Colonic mucosa (tissue), 4 donors: Measurements from ENCODE around the gene PKP1. TPM values are rescaled to one million over a fixed set of nuclear protein-coding genes. Genes with fewer than 3 reads are reported as not detected.

Experiments
- DNase-seq: peaks from one replicate; pipeline ENCODE4 v3.0.0-alpha.2; 2020
- H3K27ac ChIP-seq: fragments of 200-600 bp; one replicate; pipeline ENCODE4 v1.8.0; 2021
- H3K27me3 ChIP-seq: fragments of 200-600 bp; one replicate; pipeline ENCODE4 v1.8.0; 2021
- H3K36me3 ChIP-seq: fragments of 200-600 bp; one replicate; pipeline ENCODE4 v1.8.0; 2021
- H3K4me1 ChIP-seq: fragments of 200-600 bp; one replicate; pipeline ENCODE4 v1.8.0; 2021; ENCODE audit warnings: mild to moderate bottlenecking
- H3K4me3 ChIP-seq: fragments of 200-600 bp; one replicate; pipeline ENCODE4 v1.8.0; 2021
- H3K9ac ChIP-seq, 2 donors: one replicate each; pipeline ENCODE4 v1.7.0; 2013; ENCODE audit warnings: control low read depth in 2 of 2, low read depth in 2 of 2, low read length in 2 of 2
- H3K9me3 ChIP-seq: fragments of 200-600 bp; one replicate; pipeline ENCODE4 v1.8.0; 2021
- intact Hi-C: fragments of 100-400 bp; cut with DNase I; formaldehyde crosslinking; loops from one replicate; pipeline ENCODE4 v1.14.1; 2022
- total RNA-seq, 2 donors: library from RNA; stranded (reverse); fragmentation: NEBNext Ultra II Directional in 1 of 2; extraction: Animal tissue kit (Norgen Biotek cat#: 25700) in 1 of 2; gene quantifications; one replicate each; pipeline ENCODE4 v1.2.1, GENCODE V29; 2021
- TF ChIP-seq, protein P1 (sequence below): fragments of 200-600 bp; IDR thresholded peaks from one replicate; pipeline ENCODE4 v1.8.0; 2022; ENCODE audit warnings: antibody characterized with exemption, mild to moderate bottlenecking
- donor health status: healthy.
- donor health status: DM: no; HTN: no; CAD: no.
- donor health status: DM: no; HTN: no; CAD: no.

The PKP1 gene
- total RNA-seq, 2 donors from 2014 or later, result 0.54 to 0.74 TPM

DNA sequence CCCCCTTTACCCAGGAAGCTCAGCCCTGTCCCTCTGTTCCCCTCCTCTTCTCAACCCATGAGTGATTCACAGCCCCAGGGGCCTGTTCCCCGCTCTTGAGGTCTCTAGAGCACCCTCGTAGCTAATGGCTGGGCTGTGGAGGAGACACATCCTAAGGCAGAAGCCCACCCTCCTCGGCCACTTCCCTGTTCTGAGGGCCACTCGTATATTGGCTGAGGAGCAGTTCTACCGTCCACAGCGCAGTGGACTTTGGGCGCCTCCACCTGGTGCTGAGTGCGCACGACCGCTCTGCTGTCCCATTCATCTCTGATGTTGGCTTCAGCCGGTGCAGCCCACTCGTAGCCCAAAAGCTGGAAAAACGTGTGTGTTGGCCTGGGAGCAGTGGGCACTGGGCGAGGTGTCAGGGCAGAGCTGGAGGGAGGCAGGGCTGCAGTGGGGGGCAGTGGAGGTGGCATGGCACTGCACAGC, 24.5 kb upstream of the PKP1 start:
- intact Hi-C loops, result no loop called here
- DNase-seq, result no peak
- H3K4me1 ChIP-seq, result peaks cover 3% of the 10 kb centered on the region
- H3K4me3 ChIP-seq, result no peak overlapping the region
- H3K27me3 ChIP-seq, result no peaks in the 10 kb centered on the region
- H3K9ac ChIP-seq, result no peak overlapping the region
- H3K36me3 ChIP-seq, result no peaks in the 10 kb centered on the region
- no peaks in the 10 kb centered on the region for H3K9me3 ChIP-seq
- no peak overlapping the region for H3K27ac ChIP-seq
- TF ChIP-seq, protein P1, sequence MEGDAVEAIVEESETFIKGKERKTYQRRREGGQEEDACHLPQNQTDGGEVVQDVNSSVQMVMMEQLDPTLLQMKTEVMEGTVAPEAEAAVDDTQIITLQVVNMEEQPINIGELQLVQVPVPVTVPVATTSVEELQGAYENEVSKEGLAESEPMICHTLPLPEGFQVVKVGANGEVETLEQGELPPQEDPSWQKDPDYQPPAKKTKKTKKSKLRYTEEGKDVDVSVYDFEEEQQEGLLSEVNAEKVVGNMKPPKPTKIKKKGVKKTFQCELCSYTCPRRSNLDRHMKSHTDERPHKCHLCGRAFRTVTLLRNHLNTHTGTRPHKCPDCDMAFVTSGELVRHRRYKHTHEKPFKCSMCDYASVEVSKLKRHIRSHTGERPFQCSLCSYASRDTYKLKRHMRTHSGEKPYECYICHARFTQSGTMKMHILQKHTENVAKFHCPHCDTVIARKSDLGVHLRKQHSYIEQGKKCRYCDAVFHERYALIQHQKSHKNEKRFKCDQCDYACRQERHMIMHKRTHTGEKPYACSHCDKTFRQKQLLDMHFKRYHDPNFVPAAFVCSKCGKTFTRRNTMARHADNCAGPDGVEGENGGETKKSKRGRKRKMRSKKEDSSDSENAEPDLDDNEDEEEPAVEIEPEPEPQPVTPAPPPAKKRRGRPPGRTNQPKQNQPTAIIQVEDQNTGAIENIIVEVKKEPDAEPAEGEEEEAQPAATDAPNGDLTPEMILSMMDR, result no peak

DNA sequence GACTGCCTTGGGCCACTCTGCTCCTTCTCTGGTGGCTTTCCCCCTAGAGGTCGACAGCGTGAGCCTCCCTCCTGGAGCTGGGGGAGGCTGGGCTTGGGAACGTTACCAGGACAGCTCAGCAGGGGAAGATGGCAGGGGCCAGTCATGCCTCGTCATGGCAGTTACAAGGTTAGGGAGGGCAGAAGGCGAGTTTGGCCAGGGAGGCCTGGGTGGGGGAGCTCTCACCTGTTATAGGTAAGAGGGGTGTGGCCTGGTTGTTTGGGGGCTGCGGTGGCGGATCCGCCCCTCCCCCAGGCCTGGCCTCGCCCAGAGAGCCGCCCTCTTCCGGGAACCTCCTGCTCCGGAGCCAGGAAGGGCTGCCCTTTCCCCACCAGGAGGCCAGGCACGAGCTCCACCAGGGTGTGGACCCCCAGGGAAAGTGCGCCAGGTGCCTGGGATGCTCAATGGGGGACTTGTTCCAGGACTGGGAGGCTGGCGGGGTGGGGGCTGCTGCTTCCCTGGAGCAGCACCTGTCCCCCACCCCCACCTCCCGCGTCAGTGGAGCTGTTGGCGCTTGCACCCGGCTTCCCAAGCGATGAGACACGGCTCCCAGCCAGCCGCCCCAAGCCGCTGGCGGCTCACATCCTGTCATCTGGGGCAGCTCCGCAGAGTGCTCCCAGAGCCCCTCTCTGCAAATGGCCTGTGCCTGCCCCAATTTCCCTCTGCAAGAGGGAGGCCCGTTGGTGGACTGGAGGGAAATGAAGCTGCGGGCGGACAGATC, 23.6 kb upstream of the PKP1 start:
- H3K4me3 ChIP-seq, result peak overlapping the region; percentile 17
- intact Hi-C loops, result no loop called here
- TF ChIP-seq, protein P1, result no peak
- no peaks in the 10 kb centered on the region for H3K9me3 ChIP-seq
- peak overlapping the region; percentile 3 for H3K27ac ChIP-seq
- no peaks in the 10 kb centered on the region for H3K27me3 ChIP-seq
- H3K9ac ChIP-seq, result peak overlapping the region in 1 of 2 donors; percentile 12
- no peaks in the 10 kb centered on the region for H3K36me3 ChIP-seq
- H3K4me1 ChIP-seq, result peaks cover 3% of the 10 kb centered on the region
- peak; percentile 53 for DNase-seq

DNA sequence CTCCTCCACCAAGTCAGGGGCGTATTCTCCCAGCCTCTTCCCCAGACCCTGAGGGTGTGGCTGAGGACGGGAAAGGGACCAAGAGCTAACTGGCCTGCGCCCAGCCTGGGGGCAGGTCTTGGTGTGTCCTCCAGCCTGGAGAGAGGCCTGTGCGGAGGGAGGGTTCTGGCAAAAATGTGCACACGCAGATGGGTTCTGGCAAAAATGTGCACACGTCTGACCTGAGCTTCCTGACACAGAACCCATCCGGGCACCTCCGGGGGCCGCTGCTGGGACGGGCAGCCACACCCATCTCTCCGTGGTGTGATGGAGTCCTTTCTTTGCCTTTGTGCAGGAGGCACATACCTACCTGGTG, 23.1 kb upstream of the PKP1 start:
- DNase-seq, result no peak
- TF ChIP-seq, protein P1, result no peak
- H3K4me3 ChIP-seq, result peak overlapping the region; percentile 17
- H3K4me1 ChIP-seq, result peaks cover 3% of the 10 kb centered on the region
- intact Hi-C loops, result no loop called here
- H3K27ac ChIP-seq, result peak overlapping the region; percentile 3
- H3K27me3 ChIP-seq, result no peaks in the 10 kb centered on the region
- H3K9ac ChIP-seq, result no peak overlapping the region
- no peaks in the 10 kb centered on the region for H3K9me3 ChIP-seq
- H3K36me3 ChIP-seq, result no peaks in the 10 kb centered on the region

DNA sequence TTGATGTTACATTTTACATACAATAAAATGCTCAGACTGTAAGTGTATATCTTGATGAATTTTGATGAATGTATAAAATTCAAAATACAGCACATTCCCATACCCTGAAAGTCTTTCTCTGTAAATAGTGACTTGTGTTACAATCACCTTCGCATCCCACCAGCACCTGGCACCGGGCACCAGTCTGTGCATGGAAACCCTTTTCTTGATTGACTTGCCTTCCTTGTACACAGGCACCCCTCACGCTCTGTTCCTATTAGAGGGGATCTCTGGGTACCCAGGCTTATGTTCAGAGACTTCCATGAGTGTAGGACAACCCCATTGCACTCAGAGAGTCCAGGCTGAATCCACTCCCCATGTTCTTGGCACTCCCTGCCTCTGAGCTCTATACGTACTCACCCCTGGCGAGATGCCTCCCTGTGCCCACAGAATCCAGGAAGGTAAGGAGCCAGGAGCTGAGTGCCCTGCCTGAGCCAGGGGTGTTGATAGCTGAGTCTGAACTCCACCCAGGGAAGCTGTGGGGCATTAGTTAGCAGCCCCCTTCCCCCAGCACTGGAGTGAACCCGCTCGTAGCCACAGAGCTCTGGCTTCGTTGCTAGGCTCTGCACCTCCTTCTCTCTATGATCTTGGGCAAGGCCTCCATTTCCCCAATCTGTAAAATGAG, 22.5 kb upstream of the PKP1 start:
- intact Hi-C loops, result no loop called here
- Histone ChIP-seq H3K9ac (no peak overlapping the region), H3K4me1 (peaks cover 3% of the 10 kb centered on the region), H3K27me3 (no peaks in the 10 kb centered on the region), H3K9me3 (no peaks in the 10 kb centered on the region), H3K36me3 (no peaks in the 10 kb centered on the region), H3K27ac (no peak overlapping the region), H3K4me3 (no peak overlapping the region)
- no peak for DNase-seq
- TF ChIP-seq, protein P1, result no peak

DNA sequence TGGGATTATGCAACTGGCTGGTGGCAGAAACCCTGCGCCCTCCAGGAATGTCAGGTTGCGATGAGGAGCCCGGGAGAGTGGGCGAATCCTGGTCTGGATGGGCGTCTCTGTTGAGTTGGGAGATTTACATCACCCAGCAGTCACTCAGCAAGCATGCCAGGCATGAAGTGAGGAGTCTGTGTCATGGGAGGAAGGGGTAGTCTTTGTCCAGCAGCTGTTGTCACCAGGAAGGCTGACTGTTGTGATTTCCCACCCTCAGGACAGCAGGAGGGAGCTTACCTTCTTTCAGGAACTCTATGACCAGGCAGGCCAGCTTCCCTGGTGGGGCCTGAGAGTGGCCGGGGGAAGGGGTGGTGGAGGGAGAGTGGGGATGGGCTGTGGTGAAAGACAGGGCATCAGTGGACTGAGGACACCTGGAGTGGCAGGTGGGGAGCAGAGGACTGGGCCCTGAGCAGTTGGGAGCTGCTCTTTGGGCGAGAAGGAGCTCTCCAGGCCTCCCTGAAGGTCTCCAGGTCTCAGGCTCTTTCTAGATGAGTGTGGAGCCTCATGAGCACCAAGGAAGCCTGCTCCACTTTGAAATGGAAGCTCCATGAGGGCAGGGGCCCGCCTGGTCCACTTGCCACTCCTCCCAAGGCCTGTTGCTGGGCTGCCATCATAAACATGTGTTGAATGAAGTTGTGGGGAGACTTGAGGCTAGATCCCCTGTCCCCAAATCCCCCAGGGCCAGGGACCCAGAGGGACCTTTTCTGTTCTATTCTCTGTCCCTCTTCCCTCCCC, 21.3 kb upstream of the PKP1 start:
- H3K27ac ChIP-seq, result no peak overlapping the region
- peak; percentile 10 for DNase-seq
- intact Hi-C loops, result no loop called here
- TF ChIP-seq, protein P1, result no peak
- H3K9ac ChIP-seq, result no peak overlapping the region
- H3K9me3 ChIP-seq, result no peaks in the 10 kb centered on the region
- H3K36me3 ChIP-seq, result no peaks in the 10 kb centered on the region
- H3K27me3 ChIP-seq, result no peaks in the 10 kb centered on the region
- no peak overlapping the region for H3K4me3 ChIP-seq
- peaks cover 3% of the 10 kb centered on the region for H3K4me1 ChIP-seq
